LNCAP (cell line): Measurements from ENCODE around the gene ASGR2.

ENCODE experiments used
- CTCF ChIP-seq: fragments of 450-650 bp; IDR thresholded peaks from 2 replicates; pipeline ENCODE4 v1.5.1; 2017; ENCODE audit warnings: mild to moderate bottlenecking

Gene ASGR2

GRCh38 chr17:7119314-7119713, 4.7 kb upstream of the ASGR2 start:
- no peak for TF ChIP-seq CTCF

GRCh38 chr17:7114875-7115614, 423 bp upstream of the ASGR2 start:
- TF ChIP-seq CTCF = no peak

GRCh38 chr17:7113273-7114071, 1.1 kb downstream of the ASGR2 start:
- no peak for TF ChIP-seq CTCF

- no peak for TF ChIP-seq CTCF
Observed at GRCh38 chr17:7112510-7113108, 2.0 kb downstream of the ASGR2 start.

- no peak for TF ChIP-seq CTCF
Observed at GRCh38 chr17:7111784-7112509, 2.7 kb downstream of the ASGR2 start.

- no peak for TF ChIP-seq CTCF
Observed at GRCh38 chr17:7110617-7111306, 3.9 kb downstream of the ASGR2 start.
